ENCODE measurements around the gene SLC35A1.

SLC35A1 gene

DNA sequence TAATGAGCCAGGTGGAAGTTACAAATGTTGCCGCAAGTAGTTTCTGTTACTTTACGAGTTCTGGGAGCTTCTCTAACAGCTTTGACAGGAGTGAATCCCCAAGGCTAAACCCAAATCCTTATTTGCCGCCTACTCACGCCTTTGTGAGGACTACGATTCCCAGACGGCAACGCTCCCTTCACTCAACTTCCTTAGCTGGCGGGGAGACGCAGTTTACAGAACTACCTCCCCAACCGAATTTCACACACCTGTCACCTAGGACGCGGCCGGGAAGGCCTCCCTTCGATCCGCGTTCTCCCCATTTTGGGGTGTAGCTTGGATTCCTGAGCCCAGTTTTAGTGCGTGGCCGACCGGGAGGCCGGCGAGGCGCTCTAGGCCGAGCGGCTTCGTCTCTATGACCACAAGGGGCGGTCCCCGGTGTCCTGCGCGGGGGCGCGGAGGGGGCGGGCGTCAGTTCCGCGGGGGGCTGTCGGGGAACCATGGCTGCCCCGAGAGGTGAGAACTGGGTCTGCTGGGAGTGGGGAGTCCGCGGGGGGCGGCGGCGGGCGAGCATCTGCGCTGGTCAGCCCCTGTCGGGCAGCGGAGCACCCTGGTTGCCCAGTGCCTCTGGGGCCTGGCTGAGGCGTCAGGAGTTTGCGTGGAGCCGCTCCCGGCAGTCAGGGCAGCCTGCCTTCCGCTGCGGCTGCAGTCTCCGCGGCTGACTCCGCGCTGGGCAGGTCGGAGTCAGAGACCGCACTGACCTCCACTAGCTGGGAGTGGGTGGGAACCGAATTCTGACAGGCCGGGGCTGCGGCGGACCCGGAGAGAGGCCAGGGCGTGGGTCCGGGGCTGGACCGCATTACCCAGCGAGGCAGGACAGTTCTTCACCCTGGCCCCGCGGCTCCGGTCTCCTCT is at the start of gene SLC35A1 (continued):
- no peak for TF ChIP-seq ZNF707 (tag by site-specific recombination; IDR thresholded peaks at IDR 0.05)
- no peak for TF ChIP-seq ZNF776 (tag by site-specific recombination; IDR thresholded peaks at IDR 0.05; ENCODE audit: borderline replicate concordance)
- TF ChIP-seq, protein P1, sequence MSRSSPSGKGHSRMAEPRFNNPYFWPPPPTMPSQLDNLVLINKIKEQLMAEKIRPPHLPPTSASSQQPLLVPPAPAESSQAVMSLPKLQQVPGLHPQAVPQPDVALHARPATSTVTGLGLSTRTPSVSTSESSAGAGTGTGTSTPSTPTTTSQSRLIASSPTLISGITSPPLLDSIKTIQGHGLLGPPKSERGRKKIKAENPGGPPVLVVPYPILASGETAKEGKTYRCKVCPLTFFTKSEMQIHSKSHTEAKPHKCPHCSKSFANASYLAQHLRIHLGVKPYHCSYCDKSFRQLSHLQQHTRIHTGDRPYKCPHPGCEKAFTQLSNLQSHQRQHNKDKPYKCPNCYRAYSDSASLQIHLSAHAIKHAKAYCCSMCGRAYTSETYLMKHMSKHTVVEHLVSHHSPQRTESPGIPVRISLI (tag by site-specific recombination; IDR thresholded peaks at IDR 0.05): no peak
- TF ChIP-seq TRIM28 (IDR thresholded peaks at IDR 0.05; ENCODE audit: borderline replicate concordance, low read length): no peak
- peak; percentile 34; the same call in 1 of the 2 replicates for TF ChIP-seq ZNF843 (tag by site-specific recombination; IDR thresholded peaks at IDR 0.05)
- TF ChIP-seq ZNF155 (tag by site-specific recombination; IDR thresholded peaks at IDR 0.05): no peak
- TF ChIP-seq ZNF354C (tag by site-specific recombination; IDR thresholded peaks at IDR 0.05; ENCODE audit: borderline replicate concordance, low read depth): no peak
- no peak; the same call in 1 of the 2 replicates for TF ChIP-seq ZNF133 (tag by site-specific recombination; IDR thresholded peaks at IDR 0.05)
- TF ChIP-seq, protein P2, sequence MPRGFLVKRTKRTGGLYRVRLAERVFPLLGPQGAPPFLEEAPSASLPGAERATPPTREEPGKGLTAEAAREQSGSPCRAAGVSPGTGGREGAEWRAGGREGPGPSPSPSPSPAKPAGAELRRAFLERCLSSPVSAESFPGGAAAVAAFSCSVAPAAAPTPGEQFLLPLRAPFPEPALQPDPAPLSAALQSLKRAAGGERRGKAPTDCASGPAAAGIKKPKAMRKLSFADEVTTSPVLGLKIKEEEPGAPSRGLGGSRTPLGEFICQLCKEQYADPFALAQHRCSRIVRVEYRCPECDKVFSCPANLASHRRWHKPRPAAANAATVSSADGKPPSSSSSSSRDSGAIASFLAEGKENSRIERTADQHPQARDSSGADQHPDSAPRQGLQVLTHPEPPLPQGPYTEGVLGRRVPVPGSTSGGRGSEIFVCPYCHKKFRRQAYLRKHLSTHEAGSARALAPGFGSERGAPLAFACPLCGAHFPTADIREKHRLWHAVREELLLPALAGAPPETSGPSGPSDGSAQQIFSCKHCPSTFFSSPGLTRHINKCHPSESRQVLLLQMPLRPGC (tag by site-specific recombination; IDR thresholded peaks at IDR 0.05): peak; percentile 70; the same call in 1 of the 2 replicates
- TF ChIP-seq, protein P3, sequence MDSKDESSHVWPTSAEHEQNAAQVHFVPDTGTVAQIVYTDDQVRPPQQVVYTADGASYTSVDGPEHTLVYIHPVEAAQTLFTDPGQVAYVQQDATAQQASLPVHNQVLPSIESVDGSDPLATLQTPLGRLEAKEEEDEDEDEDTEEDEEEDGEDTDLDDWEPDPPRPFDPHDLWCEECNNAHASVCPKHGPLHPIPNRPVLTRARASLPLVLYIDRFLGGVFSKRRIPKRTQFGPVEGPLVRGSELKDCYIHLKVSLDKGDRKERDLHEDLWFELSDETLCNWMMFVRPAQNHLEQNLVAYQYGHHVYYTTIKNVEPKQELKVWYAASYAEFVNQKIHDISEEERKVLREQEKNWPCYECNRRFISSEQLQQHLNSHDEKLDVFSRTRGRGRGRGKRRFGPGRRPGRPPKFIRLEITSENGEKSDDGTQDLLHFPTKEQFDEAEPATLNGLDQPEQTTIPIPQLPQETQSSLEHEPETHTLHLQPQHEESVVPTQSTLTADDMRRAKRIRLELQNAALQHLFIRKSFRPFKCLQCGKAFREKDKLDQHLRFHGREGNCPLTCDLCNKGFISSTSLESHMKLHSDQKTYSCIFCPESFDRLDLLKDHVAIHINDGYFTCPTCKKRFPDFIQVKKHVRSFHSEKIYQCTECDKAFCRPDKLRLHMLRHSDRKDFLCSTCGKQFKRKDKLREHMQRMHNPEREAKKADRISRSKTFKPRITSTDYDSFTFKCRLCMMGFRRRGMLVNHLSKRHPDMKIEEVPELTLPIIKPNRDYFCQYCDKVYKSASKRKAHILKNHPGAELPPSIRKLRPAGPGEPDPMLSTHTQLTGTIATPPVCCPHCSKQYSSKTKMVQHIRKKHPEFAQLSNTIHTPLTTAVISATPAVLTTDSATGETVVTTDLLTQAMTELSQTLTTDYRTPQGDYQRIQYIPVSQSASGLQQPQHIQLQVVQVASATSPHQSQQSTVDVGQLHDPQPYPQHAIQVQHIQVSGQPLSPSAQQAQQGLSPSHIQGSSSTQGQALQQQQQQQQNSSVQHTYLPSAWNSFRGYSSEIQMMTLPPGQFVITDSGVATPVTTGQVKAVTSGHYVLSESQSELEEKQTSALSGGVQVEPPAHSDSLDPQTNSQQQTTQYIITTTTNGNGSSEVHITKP (tag by site-specific recombination; IDR thresholded peaks at IDR 0.05): peak; percentile 90
- no peak for TF ChIP-seq ZNF132 (tag by site-specific recombination; IDR thresholded peaks at IDR 0.05; ENCODE audit: borderline replicate concordance)
- TF ChIP-seq ZNF311 (tag by site-specific recombination; IDR thresholded peaks at IDR 0.05; ENCODE audit: borderline replicate concordance): no peak
- TF ChIP-seq HOXA7 (CRISPR knock-in tag; IDR thresholded peaks at IDR 0.05; ENCODE audit: borderline replicate concordance): no peak
- TF ChIP-seq, protein P4, sequence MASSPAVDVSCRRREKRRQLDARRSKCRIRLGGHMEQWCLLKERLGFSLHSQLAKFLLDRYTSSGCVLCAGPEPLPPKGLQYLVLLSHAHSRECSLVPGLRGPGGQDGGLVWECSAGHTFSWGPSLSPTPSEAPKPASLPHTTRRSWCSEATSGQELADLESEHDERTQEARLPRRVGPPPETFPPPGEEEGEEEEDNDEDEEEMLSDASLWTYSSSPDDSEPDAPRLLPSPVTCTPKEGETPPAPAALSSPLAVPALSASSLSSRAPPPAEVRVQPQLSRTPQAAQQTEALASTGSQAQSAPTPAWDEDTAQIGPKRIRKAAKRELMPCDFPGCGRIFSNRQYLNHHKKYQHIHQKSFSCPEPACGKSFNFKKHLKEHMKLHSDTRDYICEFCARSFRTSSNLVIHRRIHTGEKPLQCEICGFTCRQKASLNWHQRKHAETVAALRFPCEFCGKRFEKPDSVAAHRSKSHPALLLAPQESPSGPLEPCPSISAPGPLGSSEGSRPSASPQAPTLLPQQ (tag by site-specific recombination; IDR thresholded peaks at IDR 0.05): peak; percentile 55; the same call in 1 of the 2 replicates
- TF ChIP-seq GLIS1 (tag by site-specific recombination; IDR thresholded peaks at IDR 0.05): peak; percentile 90
- peak; percentile 91 for TF ChIP-seq KLF9 (tag by site-specific recombination; IDR thresholded peaks at IDR 0.05; ENCODE audit: low read depth)
- peak; percentile 91 for TF ChIP-seq KLF8 (tag by site-specific recombination; IDR thresholded peaks at IDR 0.05)
- TF ChIP-seq ZNF324 (tag by site-specific recombination; IDR thresholded peaks at IDR 0.05): peak; percentile 88
- TF ChIP-seq, protein P5, sequence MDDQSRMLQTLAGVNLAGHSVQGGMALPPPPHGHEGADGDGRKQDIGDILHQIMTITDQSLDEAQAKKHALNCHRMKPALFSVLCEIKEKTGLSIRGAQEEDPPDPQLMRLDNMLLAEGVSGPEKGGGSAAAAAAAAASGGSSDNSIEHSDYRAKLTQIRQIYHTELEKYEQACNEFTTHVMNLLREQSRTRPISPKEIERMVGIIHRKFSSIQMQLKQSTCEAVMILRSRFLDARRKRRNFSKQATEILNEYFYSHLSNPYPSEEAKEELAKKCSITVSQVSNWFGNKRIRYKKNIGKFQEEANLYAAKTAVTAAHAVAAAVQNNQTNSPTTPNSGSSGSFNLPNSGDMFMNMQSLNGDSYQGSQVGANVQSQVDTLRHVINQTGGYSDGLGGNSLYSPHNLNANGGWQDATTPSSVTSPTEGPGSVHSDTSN (CRISPR knock-in tag; IDR thresholded peaks at IDR 0.05): peak; percentile 94
- no peak for TF ChIP-seq ZNF624 (tag by site-specific recombination; IDR thresholded peaks at IDR 0.05)
- TF ChIP-seq ZNF670 (tag by site-specific recombination; IDR thresholded peaks at IDR 0.05; ENCODE audit: low read depth): no peak
- no peak for TF ChIP-seq ZNF416 (tag by site-specific recombination; IDR thresholded peaks at IDR 0.05)
- TF ChIP-seq, protein P6, sequence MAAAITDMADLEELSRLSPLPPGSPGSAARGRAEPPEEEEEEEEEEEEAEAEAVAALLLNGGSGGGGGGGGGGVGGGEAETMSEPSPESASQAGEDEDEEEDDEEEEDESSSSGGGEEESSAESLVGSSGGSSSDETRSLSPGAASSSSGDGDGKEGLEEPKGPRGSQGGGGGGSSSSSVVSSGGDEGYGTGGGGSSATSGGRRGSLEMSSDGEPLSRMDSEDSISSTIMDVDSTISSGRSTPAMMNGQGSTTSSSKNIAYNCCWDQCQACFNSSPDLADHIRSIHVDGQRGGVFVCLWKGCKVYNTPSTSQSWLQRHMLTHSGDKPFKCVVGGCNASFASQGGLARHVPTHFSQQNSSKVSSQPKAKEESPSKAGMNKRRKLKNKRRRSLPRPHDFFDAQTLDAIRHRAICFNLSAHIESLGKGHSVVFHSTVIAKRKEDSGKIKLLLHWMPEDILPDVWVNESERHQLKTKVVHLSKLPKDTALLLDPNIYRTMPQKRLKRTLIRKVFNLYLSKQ (tag by site-specific recombination; IDR thresholded peaks at IDR 0.05; ENCODE audit: borderline replicate concordance): no peak
- TF ChIP-seq ZNF747 (tag by site-specific recombination; IDR thresholded peaks at IDR 0.05): no peak
- no peak; the same call in none of the 2 replicates for TF ChIP-seq ZSCAN30 (tag by site-specific recombination; IDR thresholded peaks at IDR 0.05)
- TF ChIP-seq ZNF394 (tag by site-specific recombination; IDR thresholded peaks at IDR 0.05; ENCODE audit: borderline replicate concordance): peak; percentile 68
- TF ChIP-seq, protein P7, sequence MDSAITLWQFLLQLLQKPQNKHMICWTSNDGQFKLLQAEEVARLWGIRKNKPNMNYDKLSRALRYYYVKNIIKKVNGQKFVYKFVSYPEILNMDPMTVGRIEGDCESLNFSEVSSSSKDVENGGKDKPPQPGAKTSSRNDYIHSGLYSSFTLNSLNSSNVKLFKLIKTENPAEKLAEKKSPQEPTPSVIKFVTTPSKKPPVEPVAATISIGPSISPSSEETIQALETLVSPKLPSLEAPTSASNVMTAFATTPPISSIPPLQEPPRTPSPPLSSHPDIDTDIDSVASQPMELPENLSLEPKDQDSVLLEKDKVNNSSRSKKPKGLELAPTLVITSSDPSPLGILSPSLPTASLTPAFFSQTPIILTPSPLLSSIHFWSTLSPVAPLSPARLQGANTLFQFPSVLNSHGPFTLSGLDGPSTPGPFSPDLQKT (IDR thresholded peaks at IDR 0.05; ENCODE audit: borderline replicate concordance, low read depth, low read length): no peak
